GM23338 (cell line): Measurements from ENCODE around the gene MEIOSIN.

Source experiments
- ETS1 ChIP-seq: IDR thresholded peaks from 2 replicates; pipeline ENCODE4 v1.6.1; 2016; ENCODE audit warnings: antibody characterized with exemption
- EZH2 ChIP-seq: fragments of 200-600 bp; sonication (generic); IDR thresholded peaks from one replicate; pipeline ENCODE4 v1.8.0; 2017; ENCODE audit warnings: antibody characterized with exemption, mild to moderate bottlenecking, low read depth; ENCODE audit not compliant: unreplicated experiment
- POLR2AphosphoS5 ChIP-seq: IDR thresholded peaks from 2 replicates; pipeline ENCODE4 v1.6.1; 2016; ENCODE audit warnings: antibody characterized with exemption, low read depth
- ZNF462 ChIP-seq: fragments of 250-450 bp; sonication (Bioruptor Pico); IDR thresholded peaks from 2 replicates; pipeline ENCODE4 v1.5.0; 2020; ENCODE audit warnings: mild to moderate bottlenecking, moderate library complexity
- TF ChIP-seq, protein P1 (sequence below), 2 experiments: fragments of 200-600 bp in 1 of 2; sonication (generic) in 1 of 2; conservative IDR thresholded peaks; 2 replicates each; pipeline versions ENCODE4 v1.5.1 to v1.6.1; 2016 to 2017; ENCODE audit warnings: antibody characterized with exemption in 2 of 2, low read depth in 2 of 2, mild to moderate bottlenecking in 2 of 2, moderate library complexity in 1 of 2

GRCh38 chr19:45757695-45758094, 24.5 kb downstream of the MEIOSIN start:
- TF ChIP-seq POLR2AphosphoS5 (no peak), ZNF462 (no peak), EZH2 (no peak), ETS1 (no peak)
- TF ChIP-seq, protein P1, sequence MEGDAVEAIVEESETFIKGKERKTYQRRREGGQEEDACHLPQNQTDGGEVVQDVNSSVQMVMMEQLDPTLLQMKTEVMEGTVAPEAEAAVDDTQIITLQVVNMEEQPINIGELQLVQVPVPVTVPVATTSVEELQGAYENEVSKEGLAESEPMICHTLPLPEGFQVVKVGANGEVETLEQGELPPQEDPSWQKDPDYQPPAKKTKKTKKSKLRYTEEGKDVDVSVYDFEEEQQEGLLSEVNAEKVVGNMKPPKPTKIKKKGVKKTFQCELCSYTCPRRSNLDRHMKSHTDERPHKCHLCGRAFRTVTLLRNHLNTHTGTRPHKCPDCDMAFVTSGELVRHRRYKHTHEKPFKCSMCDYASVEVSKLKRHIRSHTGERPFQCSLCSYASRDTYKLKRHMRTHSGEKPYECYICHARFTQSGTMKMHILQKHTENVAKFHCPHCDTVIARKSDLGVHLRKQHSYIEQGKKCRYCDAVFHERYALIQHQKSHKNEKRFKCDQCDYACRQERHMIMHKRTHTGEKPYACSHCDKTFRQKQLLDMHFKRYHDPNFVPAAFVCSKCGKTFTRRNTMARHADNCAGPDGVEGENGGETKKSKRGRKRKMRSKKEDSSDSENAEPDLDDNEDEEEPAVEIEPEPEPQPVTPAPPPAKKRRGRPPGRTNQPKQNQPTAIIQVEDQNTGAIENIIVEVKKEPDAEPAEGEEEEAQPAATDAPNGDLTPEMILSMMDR (conservative IDR thresholded peaks at IDR 0.05; ENCODE audit: low read depth in 2 of 2): no peak
